Trophoblast cell (in vitro differentiated cells and primary cell): ENCODE results near the gene JMJD1C.
A peak's percentile ranks its signal among the peaks of the same experiment; 100 is the strongest.
"Not testable (repeated sequence)": the region's sequence is repeated elsewhere in the genome, so short reads cannot be mapped to it uniquely, and the experiment has no call there.

Source experiments
- DNase-seq, 2 donors: peaks; one replicate each; pipeline ENCODE4 v3.0.0-alpha.2; 2016
- H2AFZ ChIP-seq: 2 replicates; pipeline ENCODE4 v1.6.1; 2013; ENCODE audit warnings: low read length, moderate library complexity, mild to moderate bottlenecking; ENCODE audit not compliant: insufficient read depth, poor library complexity
- H2AK5ac ChIP-seq: 2 replicates; pipeline ENCODE4 v1.6.1; 2013; ENCODE audit warnings: mild to moderate bottlenecking, low read length
- H2BK120ac ChIP-seq: 2 replicates; pipeline ENCODE4 v1.6.1; 2013; ENCODE audit warnings: low read length, mild to moderate bottlenecking, moderate library complexity; ENCODE audit not compliant: insufficient read depth, poor library complexity
- H2BK12ac ChIP-seq: 2 replicates; pipeline ENCODE4 v1.6.1; 2013; ENCODE audit warnings: mild to moderate bottlenecking, low read length, moderate library complexity
- H2BK5ac ChIP-seq: 2 replicates; pipeline ENCODE4 v1.6.1; 2013; ENCODE audit warnings: low read length, low read depth, moderate library complexity, mild to moderate bottlenecking; ENCODE audit not compliant: poor library complexity
- H3K14ac ChIP-seq: 2 replicates; pipeline ENCODE4 v1.6.1; 2013; ENCODE audit warnings: mild to moderate bottlenecking, low read length
- H3K18ac ChIP-seq: 2 replicates; pipeline ENCODE4 v1.6.1; 2013; ENCODE audit warnings: mild to moderate bottlenecking, low read length
- H3K23ac ChIP-seq: 2 replicates; pipeline ENCODE4 v1.6.1; 2013; ENCODE audit warnings: low read length
- H3K27ac ChIP-seq: 2 replicates; pipeline ENCODE4 v1.5.1; 2013; ENCODE audit warnings: low read depth, mild to moderate bottlenecking, inconsistent platforms, low read length, moderate library complexity
- H3K27me3 ChIP-seq: 2 replicates; pipeline ENCODE4 v1.6.1; 2013; ENCODE audit warnings: inconsistent platforms, mild to moderate bottlenecking, low read length, moderate library complexity; ENCODE audit not compliant: insufficient read depth
- H3K36me3 ChIP-seq, 2 experiments: 1 replicate in 1 of 2; 2 replicates in 1 of 2; pipeline ENCODE4 v1.6.1; 2013; ENCODE audit warnings: low read length in 2 of 2, mild to moderate bottlenecking in 2 of 2, moderate library complexity in 1 of 2; ENCODE audit not compliant: insufficient read depth in 2 of 2, control insufficient read depth in 1 of 2
- H3K4ac ChIP-seq: 2 replicates; pipeline ENCODE4 v1.6.1; 2013; ENCODE audit warnings: low read depth, mild to moderate bottlenecking, low read length, moderate library complexity
- H3K4me1 ChIP-seq, 2 experiments: 1 replicate in 1 of 2; 2 replicates in 1 of 2; pipeline ENCODE4 v1.6.1; 2013; ENCODE audit warnings: low read length in 2 of 2, mild to moderate bottlenecking in 2 of 2, moderate library complexity in 1 of 2; ENCODE audit not compliant: insufficient read depth in 2 of 2, control insufficient read depth in 1 of 2
- H3K4me2 ChIP-seq: 2 replicates; pipeline ENCODE4 v1.6.1; 2013; ENCODE audit warnings: inconsistent platforms, mild to moderate bottlenecking, low read length, moderate library complexity
- H3K4me3 ChIP-seq: 2 replicates; pipeline ENCODE4 v1.5.1; 2013; ENCODE audit warnings: mild to moderate bottlenecking, low read depth, low read length, inconsistent platforms
- H3K79me1 ChIP-seq: one replicate; pipeline ENCODE4 v1.6.1; 2013; ENCODE audit warnings: low read length
- H3K79me2 ChIP-seq: 2 replicates; pipeline ENCODE4 v1.6.1; 2013; ENCODE audit warnings: low read length, mild to moderate bottlenecking; ENCODE audit not compliant: control insufficient read depth, insufficient read depth, poor library complexity
- H3K9ac ChIP-seq: 2 replicates; pipeline ENCODE4 v1.6.1; 2013; ENCODE audit warnings: mild to moderate bottlenecking, low read length
- H3K9me3 ChIP-seq: 2 replicates; pipeline ENCODE4 v1.6.1; 2013; ENCODE audit warnings: low read depth, mild to moderate bottlenecking, control low read depth, inconsistent platforms, low read length; ENCODE audit not compliant: insufficient read depth
- H4K12ac ChIP-seq: 2 replicates; pipeline ENCODE4 v1.6.1; 2013; ENCODE audit warnings: low read depth, mild to moderate bottlenecking, low read length, moderate library complexity
- H4K8ac ChIP-seq: 2 replicates; pipeline ENCODE4 v1.6.1; 2013; ENCODE audit warnings: low read depth, mild to moderate bottlenecking, low read length, moderate library complexity
- H4K91ac ChIP-seq: one replicate; pipeline ENCODE4 v1.6.1; 2013; ENCODE audit warnings: low read depth, mild to moderate bottlenecking, low read length, moderate library complexity
- WGBS: extraction: QIAGEN DNeasy Blood & Tissue Kit; methylation state at CpG from one replicate; pipeline ENCODE4 v1.1.7; 2013; ENCODE audit warnings: missing lambda C conversion rate; ENCODE audit not compliant: insufficient read length, insufficient coverage; ENCODE audit errors: extremely low coverage; 5-methylcytosine and 5-hydroxymethylcytosine counted together

Gene JMJD1C

DNA sequence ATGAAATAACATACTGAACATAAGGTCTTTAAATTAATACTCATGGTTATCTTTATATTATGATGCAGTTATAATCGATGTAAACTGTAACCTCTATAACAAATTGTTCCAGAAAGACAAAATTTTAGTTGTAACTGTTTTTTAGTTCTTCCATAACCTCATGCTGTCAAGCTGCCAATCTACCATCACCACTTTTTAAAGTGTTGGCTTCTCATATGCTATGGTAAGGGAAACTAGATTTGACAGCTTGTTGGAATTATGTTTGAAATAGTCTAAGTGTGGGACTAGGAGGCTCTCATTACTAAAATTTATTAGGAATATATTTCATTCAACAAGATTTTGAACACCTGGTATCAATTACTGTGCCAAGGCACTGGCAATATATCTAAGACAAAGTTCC, 227.3 kb downstream of the JMJD1C start:
- DNase-seq: no peak
- Histone ChIP-seq H2BK12ac (no peak overlapping the region), H3K79me2 (no peaks in the 10 kb centered on the region), H2AFZ (no peak overlapping the region), H3K27me3 (no peaks in the 10 kb centered on the region), H3K4ac (no peak overlapping the region), H3K4me3 (no peak overlapping the region), H2BK5ac (no peak overlapping the region), H3K79me1 (no peaks in the 10 kb centered on the region), H3K9me3 (no peaks in the 10 kb centered on the region), H2AK5ac (no peak overlapping the region), H4K12ac (no peak overlapping the region), H3K23ac (no peak overlapping the region), H3K4me1 (no peaks in the 10 kb centered on the region), H3K36me3 (peaks cover 0 to 3% of the 10 kb centered on the region in 2 experiments), H4K8ac (no peak overlapping the region), H3K14ac (no peak overlapping the region), H3K27ac (no peak overlapping the region), H3K9ac (no peak overlapping the region), H3K18ac (no peak overlapping the region), H3K4me2 (no peak overlapping the region), H2BK120ac (no peak overlapping the region), H4K91ac (no peak overlapping the region)
- no CpG with 5 or more reads among the region's 1 CpG for WGBS

DNA sequence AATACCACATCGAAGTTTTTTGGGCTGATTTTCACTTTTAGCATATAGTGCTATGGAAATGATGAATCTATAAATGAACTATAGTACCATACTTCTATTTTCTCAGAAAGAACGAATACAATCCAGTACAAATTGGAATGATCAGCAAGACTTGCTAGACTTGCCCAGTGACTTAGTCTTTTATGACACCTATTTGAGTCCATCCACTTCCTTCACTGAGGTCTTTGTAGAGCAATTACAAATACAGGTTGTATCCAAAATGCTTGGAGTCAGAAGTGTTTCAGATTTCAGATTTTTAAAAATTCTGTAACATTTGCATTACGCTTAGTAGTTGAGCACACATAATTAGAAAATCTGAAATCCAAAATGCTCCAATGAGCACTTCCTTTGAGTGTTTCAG, 228.4 kb downstream of the JMJD1C start:
- no peak overlapping the region for H2AK5ac ChIP-seq
- H3K4me2 ChIP-seq: no peak overlapping the region
- H3K4me1 ChIP-seq: no peaks in the 10 kb centered on the region
- no peaks in the 10 kb centered on the region for H3K79me1 ChIP-seq
- no peak overlapping the region for H2BK12ac ChIP-seq
- no CpG with 5 or more reads among the region's 3 CpGs for WGBS
- no peak overlapping the region for H4K91ac ChIP-seq
- H2AFZ ChIP-seq: no peak overlapping the region
- no peak overlapping the region for H4K8ac ChIP-seq
- no peaks in the 10 kb centered on the region for H3K79me2 ChIP-seq
- no peak overlapping the region for H2BK120ac ChIP-seq
- H3K9me3 ChIP-seq: no peaks in the 10 kb centered on the region
- no peak overlapping the region for H3K9ac ChIP-seq
- no peak overlapping the region for H3K14ac ChIP-seq
- no peak overlapping the region for H4K12ac ChIP-seq
- H3K18ac ChIP-seq: no peak overlapping the region
- H3K4me3 ChIP-seq: no peak overlapping the region
- no peak overlapping the region for H2BK5ac ChIP-seq
- H3K27me3 ChIP-seq: no peaks in the 10 kb centered on the region
- peak in 1 of 2 donors; percentile 22 for DNase-seq
- H3K4ac ChIP-seq: no peak overlapping the region
- H3K23ac ChIP-seq: no peak overlapping the region
- peaks cover 0 to 3% of the 10 kb centered on the region in 2 experiments for H3K36me3 ChIP-seq
- H3K27ac ChIP-seq: no peak overlapping the region

- Histone ChIP-seq H3K4me3 (no peak overlapping the region), H4K91ac (no peak overlapping the region), H3K4ac (no peak overlapping the region), H2BK120ac (no peak overlapping the region), H3K36me3 (peaks cover 0 to 3% of the 10 kb centered on the region in 2 experiments), H4K8ac (no peak overlapping the region), H3K9me3 (no peaks in the 10 kb centered on the region), H4K12ac (no peak overlapping the region), H3K9ac (no peak overlapping the region), H3K79me2 (no peaks in the 10 kb centered on the region), H3K27me3 (no peaks in the 10 kb centered on the region), H2AK5ac (no peak overlapping the region), H3K4me1 (no peaks in the 10 kb centered on the region), H3K27ac (peak overlapping the region; percentile 39), H2BK5ac (no peak overlapping the region), H3K18ac (no peak overlapping the region), H3K14ac (no peak overlapping the region), H3K4me2 (no peak overlapping the region), H3K79me1 (no peaks in the 10 kb centered on the region), H2AFZ (no peak overlapping the region), H3K23ac (no peak overlapping the region), H2BK12ac (no peak overlapping the region)
- WGBS: no CpG with 5 or more reads among the region's 2 CpGs
- DNase-seq: peak; percentile 25 to 67
Measured at GRCh38 chr10:63236113-63236935, 229.5 kb downstream of the JMJD1C start.

- H3K14ac ChIP-seq, H3K27me3 ChIP-seq, H3K79me2 ChIP-seq, H4K91ac ChIP-seq, H3K36me3 ChIP-seq, H3K79me1 ChIP-seq, H3K4me1 ChIP-seq, DNase-seq, H2BK120ac ChIP-seq, H3K18ac ChIP-seq, H3K4me3 ChIP-seq, H3K27ac ChIP-seq, H3K4me2 ChIP-seq, H3K23ac ChIP-seq, H2BK5ac ChIP-seq, H4K12ac ChIP-seq, H2AK5ac ChIP-seq, H3K9ac ChIP-seq, H2AFZ ChIP-seq, H3K9me3 ChIP-seq, H4K8ac ChIP-seq, H2BK12ac ChIP-seq: not testable (repeated sequence)
- WGBS: no CpG with 5 or more reads among the region's 10 CpGs
- H3K4ac ChIP-seq: peak overlapping the region; percentile 83
Measured at GRCh38 chr10:63235136-63235535, 230.6 kb downstream of the JMJD1C start.
